Smooth muscle cell (in vitro differentiated cells): ENCODE results near the gene HMGXB3. TPM values are rescaled to one million over a fixed set of nuclear protein-coding genes. Genes with fewer than 3 reads are reported as not detected.

Experiments
- DNase-seq: peaks from one replicate; lab custom pipeline; 2025; ENCODE audit not compliant: unreplicated experiment; lab: John Stamatoyannopoulos, UW
- H2AFZ ChIP-seq: fragments of 200-600 bp; sonication (generic); 2 replicates; pipeline ENCODE4 v1.6.0; 2016; ENCODE audit warnings: antibody characterized with exemption, low read depth, mild to moderate bottlenecking
- H3F3A ChIP-seq: fragments of 200-600 bp; sonication (generic); 2 replicates; pipeline ENCODE4 v1.6.0; 2017; ENCODE audit warnings: antibody characterized with exemption, low read depth
- H3K27ac ChIP-seq: fragments of 200-600 bp; sonication (generic); 2 replicates; pipeline ENCODE4 v1.5.1; 2016; ENCODE audit warnings: low read depth, mild to moderate bottlenecking
- H3K27me3 ChIP-seq: fragments of 200-600 bp; sonication (generic); 2 replicates; pipeline ENCODE4 v1.6.1; 2016; ENCODE audit warnings: low read depth, mild to moderate bottlenecking
- H3K36me3 ChIP-seq: fragments of 200-600 bp; sonication (generic); 2 replicates; pipeline ENCODE4 v1.5.1; 2016; ENCODE audit warnings: low read depth
- H3K4me1 ChIP-seq: fragments of 200-600 bp; sonication (generic); 2 replicates; pipeline ENCODE4 v1.5.1; 2016; ENCODE audit warnings: low read depth
- H3K4me2 ChIP-seq: fragments of 200-600 bp; sonication (generic); 2 replicates; pipeline ENCODE4 v1.6.0; 2016; ENCODE audit warnings: mild to moderate bottlenecking
- H3K4me3 ChIP-seq: fragments of 200-600 bp; sonication (generic); 2 replicates; pipeline ENCODE4 v1.5.1; 2016; ENCODE audit warnings: mild to moderate bottlenecking
- H3K79me2 ChIP-seq: fragments of 200-600 bp; sonication (generic); 2 replicates; pipeline ENCODE4 v1.6.0; 2016; ENCODE audit warnings: low read depth, mild to moderate bottlenecking
- H3K9ac ChIP-seq: fragments of 200-600 bp; sonication (generic); 2 replicates; pipeline ENCODE4 v1.6.0; 2016; ENCODE audit warnings: low read depth
- H3K9me3 ChIP-seq: fragments of 200-600 bp; sonication (generic); replicated peaks from 2 replicates; pipeline ENCODE4 v1.5.1; 2016; ENCODE audit warnings: low read depth
- H4K20me1 ChIP-seq: fragments of 200-600 bp; sonication (generic); 2 replicates; pipeline ENCODE4 v1.6.0; 2016; ENCODE audit warnings: low read depth
- WGBS: methylation state at CpG from one replicate; pipeline ENCODE4 v1.1.7; 2016; ENCODE audit warnings: low lambda C conversion rate; 5-methylcytosine and 5-hydroxymethylcytosine counted together
- polyA plus RNA-seq: library from polyadenylated mRNA; unstranded; fragments of >200 nt; fragmentation: Nextera tagmentation; extraction: Ambion mirVana; gene quantifications from 2 replicates; pipeline ENCODE4 v1.2.1, GENCODE V29; 2016
- total RNA-seq: library from RNA; depleted of rRNA; stranded (reverse); fragments of >200 nt; gene quantifications from 2 replicates; pipeline ENCODE4 v1.2.3, GENCODE V29; 2014
- TF ChIP-seq, protein P1 (sequence below): fragments of 200-600 bp; sonication (generic); IDR thresholded peaks from 2 replicates; pipeline ENCODE4 v1.5.1; 2017; ENCODE audit warnings: borderline replicate concordance, mild to moderate bottlenecking, antibody characterized with exemption; ENCODE audit not compliant: insufficient read depth, poor library complexity, severe bottlenecking

The HMGXB3 gene
- total and polyA plus RNA-seq, 2 experiments from 2014 or later, result 31.4 to 41.8 TPM

DNA sequence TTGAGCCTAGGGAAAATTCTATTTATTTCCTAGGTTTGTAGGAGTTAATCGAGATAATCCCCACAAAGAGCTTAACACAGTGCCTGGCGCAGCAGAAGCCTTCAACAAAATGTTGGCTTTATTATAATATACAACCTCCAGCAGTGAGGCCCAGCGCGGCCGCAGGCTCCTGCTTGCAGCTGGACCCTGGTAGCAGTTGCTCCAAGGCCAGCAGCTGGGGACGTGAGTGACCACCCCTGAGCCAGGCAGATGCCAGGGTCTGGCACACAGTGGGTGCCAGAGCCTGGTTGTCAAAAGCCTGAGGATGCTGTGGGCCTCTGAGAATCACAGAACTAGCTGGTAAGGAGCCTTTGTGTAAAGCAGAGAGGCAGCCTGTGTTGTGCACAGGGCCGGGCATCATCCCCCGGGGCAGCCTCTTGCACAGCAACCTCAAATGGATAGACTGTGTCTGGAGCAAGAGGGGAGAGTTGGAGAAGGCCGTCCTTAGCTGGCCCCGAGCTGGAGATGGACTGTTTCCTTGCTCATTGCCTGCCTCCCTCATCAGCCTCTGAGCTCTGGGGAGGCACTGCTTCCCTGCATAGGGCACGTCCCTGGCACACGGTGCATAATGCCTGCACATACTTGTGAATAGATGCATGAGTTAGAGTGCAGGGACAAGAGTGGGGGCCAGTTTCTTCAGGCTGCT lies 68.6 kb downstream of the HMGXB3 start:
- H3K36me3 ChIP-seq, result no peaks in the 10 kb centered on the region
- no peak overlapping the region for H3K4me3 ChIP-seq
- TF ChIP-seq, protein P1, sequence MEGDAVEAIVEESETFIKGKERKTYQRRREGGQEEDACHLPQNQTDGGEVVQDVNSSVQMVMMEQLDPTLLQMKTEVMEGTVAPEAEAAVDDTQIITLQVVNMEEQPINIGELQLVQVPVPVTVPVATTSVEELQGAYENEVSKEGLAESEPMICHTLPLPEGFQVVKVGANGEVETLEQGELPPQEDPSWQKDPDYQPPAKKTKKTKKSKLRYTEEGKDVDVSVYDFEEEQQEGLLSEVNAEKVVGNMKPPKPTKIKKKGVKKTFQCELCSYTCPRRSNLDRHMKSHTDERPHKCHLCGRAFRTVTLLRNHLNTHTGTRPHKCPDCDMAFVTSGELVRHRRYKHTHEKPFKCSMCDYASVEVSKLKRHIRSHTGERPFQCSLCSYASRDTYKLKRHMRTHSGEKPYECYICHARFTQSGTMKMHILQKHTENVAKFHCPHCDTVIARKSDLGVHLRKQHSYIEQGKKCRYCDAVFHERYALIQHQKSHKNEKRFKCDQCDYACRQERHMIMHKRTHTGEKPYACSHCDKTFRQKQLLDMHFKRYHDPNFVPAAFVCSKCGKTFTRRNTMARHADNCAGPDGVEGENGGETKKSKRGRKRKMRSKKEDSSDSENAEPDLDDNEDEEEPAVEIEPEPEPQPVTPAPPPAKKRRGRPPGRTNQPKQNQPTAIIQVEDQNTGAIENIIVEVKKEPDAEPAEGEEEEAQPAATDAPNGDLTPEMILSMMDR, result no peak
- H2AFZ ChIP-seq, result no peak overlapping the region
- no peaks in the 10 kb centered on the region for H3K9me3 ChIP-seq
- no peaks in the 10 kb centered on the region for H3K79me2 ChIP-seq
- DNase-seq, result no peak
- H3K27me3 ChIP-seq, result no peaks in the 10 kb centered on the region
- H3K9ac ChIP-seq, result no peak overlapping the region
- peaks cover 7% of the 10 kb centered on the region for H3F3A ChIP-seq
- no peak overlapping the region for H3K27ac ChIP-seq
- WGBS, result 92% methylated on average over 12 of the region's 12 CpGs
- H3K4me1 ChIP-seq, result peaks cover 23% of the 10 kb centered on the region
- no peaks in the 10 kb centered on the region for H4K20me1 ChIP-seq
- H3K4me2 ChIP-seq, result no peak overlapping the region

DNA sequence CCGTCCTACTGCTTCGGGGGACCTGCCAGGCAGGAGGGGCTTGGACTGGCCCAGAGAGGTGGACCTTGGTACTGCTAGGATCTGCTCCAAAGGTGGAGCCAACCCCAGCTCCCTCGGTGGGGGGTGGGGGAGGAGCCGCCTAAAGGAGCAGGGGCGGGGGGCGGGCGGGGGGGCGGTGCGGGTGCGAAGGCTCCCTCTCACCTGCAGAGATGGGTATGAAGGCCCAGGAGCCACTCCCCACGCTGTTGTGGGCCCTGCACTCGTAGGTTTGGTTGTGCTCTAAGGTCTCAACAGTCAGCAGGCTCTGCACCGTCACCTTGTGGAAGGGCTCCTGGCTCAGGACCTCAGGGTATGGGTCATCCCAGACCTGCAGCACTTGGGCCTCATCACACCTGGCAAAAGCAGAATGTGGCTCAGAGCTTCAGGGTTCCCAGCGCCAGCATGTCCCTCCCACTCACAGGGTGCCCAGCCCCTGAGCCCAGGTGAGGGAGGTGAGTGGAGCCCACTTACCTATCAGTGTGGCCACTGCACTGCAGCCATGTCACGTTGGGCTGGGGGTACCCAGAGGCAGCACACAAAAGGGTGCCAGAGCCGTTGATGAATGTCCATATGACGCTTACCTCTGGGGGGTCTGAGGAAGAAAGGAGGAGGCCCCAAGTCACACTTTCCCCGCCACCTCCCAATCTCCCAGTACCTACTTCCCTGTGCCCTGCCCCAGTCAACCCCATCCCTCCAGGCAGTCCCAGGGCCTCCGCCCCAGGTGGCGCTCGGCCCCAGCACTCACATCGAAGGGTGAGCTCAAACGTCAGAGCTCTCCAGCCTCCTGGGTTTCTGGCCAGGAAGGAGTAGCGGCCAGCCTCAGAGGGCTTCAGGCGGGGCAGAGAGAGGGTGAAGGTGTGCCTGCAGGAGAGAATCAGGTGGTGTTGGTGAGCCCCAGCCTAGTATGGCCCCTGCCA lies 69.4 kb downstream of the HMGXB3 start:
- no peak overlapping the region for H3K27ac ChIP-seq
- H3K4me1 ChIP-seq, result peaks cover 14% of the 10 kb centered on the region
- no peak overlapping the region for H3K4me3 ChIP-seq
- H3K79me2 ChIP-seq, result no peaks in the 10 kb centered on the region
- no peak overlapping the region for H2AFZ ChIP-seq
- no peaks in the 10 kb centered on the region for H3K9me3 ChIP-seq
- no peak for DNase-seq
- no peaks in the 10 kb centered on the region for H3K36me3 ChIP-seq
- no peaks in the 10 kb centered on the region for H4K20me1 ChIP-seq
- TF ChIP-seq, protein P1, result no peak
- H3K4me2 ChIP-seq, result no peak overlapping the region
- H3K9ac ChIP-seq, result no peak overlapping the region
- no peaks in the 10 kb centered on the region for H3K27me3 ChIP-seq
- WGBS, result 91% methylated on average over 22 of the region's 25 CpGs
- peaks cover 7% of the 10 kb centered on the region for H3F3A ChIP-seq

DNA sequence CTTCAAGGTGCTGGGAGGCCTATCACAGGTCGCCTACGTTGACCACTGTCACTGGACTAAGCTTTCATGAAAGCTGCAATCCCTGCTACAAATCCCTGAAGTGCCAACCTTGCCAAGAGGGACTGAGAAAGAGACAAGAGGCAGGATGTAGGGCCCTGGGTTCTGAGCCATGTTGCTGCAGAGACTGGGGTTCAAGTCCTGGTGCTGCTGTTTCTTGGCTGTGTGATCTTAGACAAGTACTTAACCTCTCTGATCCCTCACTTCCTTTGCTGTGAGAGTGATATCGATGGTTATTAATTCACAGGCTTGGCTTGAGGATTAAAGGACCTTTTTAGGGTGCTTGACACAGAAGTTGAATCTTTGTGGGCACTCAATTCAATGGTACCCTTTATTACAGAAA lies 70.3 kb downstream of the HMGXB3 start:
- H3K4me3 ChIP-seq, result no peak overlapping the region
- no peaks in the 10 kb centered on the region for H3K36me3 ChIP-seq

More for the DNA sequence above, 70.3 kb downstream of the HMGXB3 start:
- H3K79me2 ChIP-seq, result no peaks in the 10 kb centered on the region
- DNase-seq, result no peak
- H3K9ac ChIP-seq, result no peak overlapping the region
- H3K4me2 ChIP-seq, result no peak overlapping the region
- H3K27me3 ChIP-seq, result no peaks in the 10 kb centered on the region
- no peaks in the 10 kb centered on the region for H4K20me1 ChIP-seq
- H3K4me1 ChIP-seq, result peaks cover 7% of the 10 kb centered on the region
- H3K27ac ChIP-seq, result no peak overlapping the region
- peaks cover 5% of the 10 kb centered on the region for H3F3A ChIP-seq
- H2AFZ ChIP-seq, result no peak overlapping the region
- no peaks in the 10 kb centered on the region for H3K9me3 ChIP-seq
- WGBS, result 97% methylated on average over 3 of the region's 3 CpGs
- TF ChIP-seq, protein P1, result no peak
